Activated CD4-positive, alpha-beta T cell treated with anti-CD3 and anti-CD28 coated beads, Interleukin-10, Interleukin-2, amounts not matched to agents 100 ng/mL and 50 ng/mL, durations not matched to agents 16 hours and 8 hours (primary cell): ENCODE results near the gene MYO1C.

Experiments
- DNase-seq: peaks from one replicate; pipeline ENCODE4 v3.0.0-alpha.2; 2020

MYO1C gene

GRCh38 chr17:1482680-1483079, 9.8 kb downstream of the MYO1C start:
- DNase-seq, result no peak

GRCh38 chr17:1481736-1482135, 10.8 kb downstream of the MYO1C start:
- DNase-seq, result no peak

- DNase-seq, result no peak
Measured at GRCh38 chr17:1480747-1481465, 11.6 kb downstream of the MYO1C start.

- no peak for DNase-seq
Measured at GRCh38 chr17:1478418-1478817, 14.1 kb downstream of the MYO1C start.

DNA sequence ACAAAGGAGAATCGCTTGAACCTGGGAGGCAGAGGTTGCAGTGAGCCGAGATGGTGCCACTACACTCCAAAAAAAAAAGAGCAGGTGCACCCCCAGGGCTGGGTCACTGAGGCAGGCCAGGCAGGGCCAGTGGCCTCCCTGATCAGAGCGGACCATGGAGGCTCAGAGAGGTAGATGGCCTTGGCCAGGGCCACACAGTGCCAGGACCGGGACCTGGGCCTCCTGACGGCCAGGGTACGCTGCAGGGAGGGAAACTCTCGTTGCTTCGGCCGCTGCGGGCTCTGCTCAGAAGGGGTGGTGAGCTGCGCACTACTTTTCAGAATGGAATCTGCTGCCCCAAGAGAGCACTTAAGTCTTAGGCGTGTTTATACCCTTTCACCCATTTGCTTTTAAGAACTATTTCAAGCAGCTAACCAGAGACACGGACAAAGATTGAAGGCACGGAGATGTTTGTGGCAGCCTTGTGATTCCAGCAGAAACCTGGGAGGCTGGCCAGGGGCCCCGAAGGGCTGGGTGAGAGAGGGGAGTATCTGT, 17.1 kb downstream of the MYO1C start:
- DNase-seq, result no peak

DNA sequence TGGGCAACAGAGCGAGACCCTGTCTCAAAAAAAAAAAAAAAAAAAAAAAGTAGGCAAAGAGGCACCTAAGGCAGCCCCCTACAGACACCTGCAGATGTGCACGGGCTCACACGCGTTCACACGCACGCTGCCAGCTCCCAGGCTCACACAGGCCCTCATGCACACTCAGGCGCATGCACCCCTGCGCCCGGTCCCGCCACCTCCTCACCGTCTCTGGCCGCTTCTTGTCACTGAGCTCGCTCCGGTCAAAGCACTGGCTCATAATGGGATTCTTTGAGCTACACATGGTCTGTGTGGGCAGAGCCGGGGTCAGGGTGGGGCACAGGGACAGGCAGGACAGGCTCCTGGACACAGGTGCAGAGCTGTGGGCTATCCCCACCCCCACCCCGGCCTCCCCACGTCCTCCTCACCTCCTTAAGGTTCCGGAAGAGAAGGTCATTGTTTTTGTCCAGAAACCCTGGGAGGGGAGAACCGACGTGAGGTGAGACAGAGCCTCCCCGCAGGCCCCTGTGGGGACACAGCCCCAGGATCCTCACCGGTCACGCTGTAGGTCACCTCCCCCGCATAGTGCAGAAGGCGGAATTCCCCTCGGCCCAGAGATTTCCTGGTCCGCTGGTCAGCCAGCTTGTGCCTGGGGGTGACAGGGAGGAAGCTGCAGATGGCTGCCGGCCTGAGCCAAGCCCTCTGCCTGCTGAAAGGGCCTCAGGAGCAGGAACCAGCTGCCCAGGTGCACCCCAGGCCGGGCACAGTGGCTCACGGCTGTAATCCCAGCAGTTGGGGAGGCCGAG, 17.9 kb downstream of the MYO1C start:
- DNase-seq, result no peak

- peak; percentile 18 for DNase-seq
Measured at GRCh38 chr17:1473841-1474240, 18.6 kb downstream of the MYO1C start.

DNA sequence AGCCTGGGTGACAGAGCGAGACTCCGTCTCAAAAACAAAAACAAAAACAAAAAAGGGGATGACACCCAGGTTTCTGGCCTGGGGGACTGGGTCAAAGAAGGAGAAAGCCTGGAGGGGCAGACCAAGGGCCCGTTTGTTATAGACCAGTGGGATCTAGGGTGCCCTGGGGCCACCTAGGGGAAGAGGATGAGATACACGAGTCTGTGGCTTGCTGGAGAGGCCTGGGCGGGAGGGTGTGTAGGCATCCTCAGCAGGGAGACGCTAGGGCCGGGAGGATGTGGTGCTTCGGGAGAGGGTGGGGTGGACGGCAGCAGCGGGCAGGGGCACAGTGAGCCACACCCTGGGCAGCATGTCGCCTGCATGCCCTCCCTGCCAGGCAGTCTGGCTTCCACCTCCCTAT, 19.3 kb downstream of the MYO1C start:
- DNase-seq, result peak; percentile 19

- no peak for DNase-seq
Measured at GRCh38 chr17:1471911-1472821, 20.3 kb downstream of the MYO1C start.

DNA sequence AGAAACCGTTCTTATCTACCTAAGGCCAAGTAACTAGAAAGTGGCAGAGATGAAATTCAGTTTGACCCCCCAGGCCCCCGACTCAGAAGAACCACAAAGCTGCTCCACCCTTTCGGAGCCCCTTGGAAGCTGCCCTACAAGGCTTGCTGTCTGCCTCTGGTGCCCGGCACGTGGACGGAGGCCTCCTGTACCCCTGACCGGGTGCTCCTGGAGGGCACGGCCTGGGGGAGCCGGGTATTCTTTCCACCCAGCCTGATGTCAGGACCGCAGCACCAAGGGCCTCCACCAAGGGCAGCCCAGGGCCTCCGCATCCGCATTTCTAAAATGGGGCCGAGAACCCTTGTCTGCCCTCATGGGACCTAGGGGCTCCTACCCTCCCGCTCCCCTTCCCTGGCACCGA, 21.0 kb downstream of the MYO1C start:
- DNase-seq, result no peak

GRCh38 chr17:1470755-1471462, 21.6 kb downstream of the MYO1C start:
- DNase-seq, result no peak

- no peak for DNase-seq
Measured at GRCh38 chr17:1470071-1470754, 22.3 kb downstream of the MYO1C start.

GRCh38 chr17:1469231-1469852, 23.1 kb downstream of the MYO1C start:
- DNase-seq, result no peak

DNA sequence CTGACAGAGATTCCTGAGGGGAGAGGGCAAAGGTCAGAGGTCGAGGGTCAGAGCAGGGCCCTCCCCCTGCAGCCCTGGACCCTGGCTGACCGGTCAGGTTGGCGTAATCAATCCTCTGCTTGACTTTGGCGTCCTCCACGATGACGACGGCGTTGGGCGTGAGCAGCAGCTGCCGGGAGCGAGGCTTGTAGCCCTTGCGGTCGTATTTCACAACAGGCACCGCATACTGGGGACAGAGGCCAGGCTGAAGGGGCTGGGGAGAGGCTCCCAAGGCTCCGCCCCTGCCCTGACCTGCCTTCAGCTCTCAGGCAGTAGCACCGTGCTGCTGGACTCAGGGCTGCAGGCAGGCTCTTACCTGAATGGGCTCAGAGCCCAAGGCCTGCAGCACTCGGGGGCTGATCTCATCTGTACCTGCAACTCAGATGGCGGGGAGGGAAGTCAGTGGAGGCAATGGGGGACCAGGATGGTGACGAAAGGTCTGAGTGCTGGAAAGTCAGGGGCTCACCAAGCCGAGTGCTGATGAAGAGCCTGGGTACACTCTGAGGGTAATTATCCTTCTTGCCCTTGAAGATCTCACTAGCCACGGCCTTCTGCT, 24.5 kb downstream of the MYO1C start:
- no peak for DNase-seq

DNA sequence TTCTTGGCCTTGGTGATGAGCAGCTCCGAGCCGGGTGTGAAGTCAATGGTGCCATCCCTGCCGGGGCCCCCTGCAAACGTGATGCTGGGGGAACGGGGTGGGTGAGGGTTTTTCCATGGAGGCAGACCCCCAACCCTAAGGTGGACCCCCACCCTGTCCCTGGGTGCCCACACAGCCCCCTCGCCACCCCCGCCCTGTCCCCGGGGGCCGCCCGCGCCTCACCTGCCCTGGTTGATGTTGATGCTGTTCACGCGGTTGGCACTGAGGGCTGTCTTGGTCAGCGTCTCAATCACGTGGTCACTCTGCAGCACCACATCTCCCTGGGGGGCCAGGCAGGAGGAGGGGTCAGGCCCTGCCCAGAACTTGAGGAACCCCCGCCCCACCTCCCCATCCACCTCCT, 25.2 kb downstream of the MYO1C start:
- no peak for DNase-seq

DNA sequence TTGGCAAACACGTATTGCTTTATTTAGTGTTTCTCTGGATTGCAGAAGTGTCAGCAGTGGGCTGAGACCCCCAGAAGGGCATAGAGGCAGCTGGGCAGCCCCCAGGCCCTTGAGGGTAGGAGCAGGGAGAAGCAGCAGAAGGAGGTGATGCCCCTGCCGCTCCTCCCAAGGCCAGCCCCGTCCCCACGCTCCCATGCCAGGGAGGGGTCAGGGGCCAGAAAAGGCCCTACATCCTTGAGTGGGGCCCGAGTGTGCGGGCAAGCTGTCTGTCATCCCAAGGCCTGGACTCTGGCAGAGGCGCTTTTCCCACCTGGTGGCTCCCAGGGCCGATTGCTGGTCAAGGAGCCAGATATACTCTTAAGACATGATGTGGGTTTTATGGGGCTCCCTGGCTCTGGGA, 28.3 kb downstream of the MYO1C start:
- no peak for DNase-seq

- DNase-seq, result peak; percentile 28
Measured at GRCh38 chr17:1462164-1463112, 30.0 kb downstream of the MYO1C start.

GRCh38 chr17:1461198-1461944, 31.1 kb downstream of the MYO1C start:
- no peak for DNase-seq

- DNase-seq, result no peak
Measured at GRCh38 chr17:1460233-1460632, 32.3 kb downstream of the MYO1C start.
